Measurements from ENCODE around the gene IGSF23. TPM values are rescaled to one million over a fixed set of nuclear protein-coding genes. Genes with fewer than 3 reads are reported as not detected.

Gene IGSF23
- total RNA-seq, 1 donor from 2014 or later, result not detected

DNA sequence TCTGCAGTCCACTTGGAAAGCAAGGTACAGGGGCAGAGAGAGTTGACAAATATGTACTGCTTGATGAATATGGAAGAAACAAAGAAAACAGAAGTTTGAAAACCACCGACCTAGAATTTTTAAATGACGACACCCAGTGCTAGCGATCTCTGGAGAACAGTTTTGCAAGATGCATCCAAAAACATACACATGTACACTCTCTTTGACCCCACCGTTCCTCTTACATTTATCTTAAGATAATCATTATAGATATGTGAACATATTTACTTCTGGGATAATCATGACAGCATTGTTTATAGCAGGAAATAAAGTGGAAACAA, 40.8 kb upstream of the IGSF23 start:
- H3K4me1 Mint-ChIP-seq, result peaks cover 23% of the 10 kb centered on the region
- no peak overlapping the region for H3K9ac ChIP-seq
- H3K4me2 ChIP-seq, result no peak overlapping the region
- no peaks in the 10 kb centered on the region for H3K36me3 Mint-ChIP-seq
- H3K9me3 ChIP-seq (ENCODE audit: low read depth), result no peaks in the 10 kb centered on the region
- no peak overlapping the region for H3K4me3 ChIP-seq
- H4K20me1 ChIP-seq (ENCODE audit: low read depth), result no peaks in the 10 kb centered on the region
- H3K36me3 ChIP-seq, result no peaks in the 10 kb centered on the region
- H3K4me1 ChIP-seq, result no peaks in the 10 kb centered on the region
- no peak overlapping the region for H3K27ac ChIP-seq
- no peaks in the 10 kb centered on the region for H3K79me2 ChIP-seq (ENCODE audit: low read depth)
- no peak for TF ChIP-seq CTCF (IDR thresholded peaks at IDR 0.05)
- no peaks in the 10 kb centered on the region for H3F3A ChIP-seq (ENCODE audit: low read depth)
- peaks cover 2% of the 10 kb centered on the region for H3K27me3 Mint-ChIP-seq (ENCODE audit: insufficient read depth, low read depth)
- DNase-seq (ENCODE audit: low spot score), result no peak
- H2AFZ ChIP-seq (replicated peaks), result no peak overlapping the region
- peaks cover 3% of the 10 kb centered on the region for H3K9me3 Mint-ChIP-seq
- H3K27ac Mint-ChIP-seq, result no peak overlapping the region
- H3K4me3 Mint-ChIP-seq, result no peak overlapping the region
- H3K27me3 ChIP-seq, result peaks cover 7% of the 10 kb centered on the region

- no peak for DNase-seq (ENCODE audit: low spot score)
- H3K9me3 Mint-ChIP-seq, result peaks cover 3% of the 10 kb centered on the region
- Histone ChIP-seq H3K9me3 (ENCODE audit: low read depth) (no peaks in the 10 kb centered on the region), H3K9ac (no peak overlapping the region), H3K79me2 (ENCODE audit: low read depth) (no peaks in the 10 kb centered on the region), H3K27ac (no peak overlapping the region), H3K4me3 (no peak overlapping the region), H4K20me1 (ENCODE audit: low read depth) (no peaks in the 10 kb centered on the region), H3K4me2 (no peak overlapping the region), H2AFZ (replicated peaks) (no peak overlapping the region), H3F3A (ENCODE audit: low read depth) (no peaks in the 10 kb centered on the region), H3K27me3 (peaks cover 1% of the 10 kb centered on the region), H3K4me1 (no peaks in the 10 kb centered on the region), H3K36me3 (no peaks in the 10 kb centered on the region)
- no peaks in the 10 kb centered on the region for H3K36me3 Mint-ChIP-seq
- TF ChIP-seq EZH2phosphoT487 (IDR thresholded peaks at IDR 0.05) (no peak), CTCF (IDR thresholded peaks at IDR 0.05) (no peak), EZH2 (IDR thresholded peaks at IDR 0.05) (no peak)
- H3K27ac Mint-ChIP-seq, result no peak overlapping the region
- peaks cover 4% of the 10 kb centered on the region for H3K27me3 Mint-ChIP-seq (ENCODE audit: insufficient read depth, low read depth)
- no peak overlapping the region for H3K4me3 Mint-ChIP-seq
- H3K4me1 Mint-ChIP-seq, result peaks cover 23% of the 10 kb centered on the region
Observed at GRCh38 chr19:44573183-44573582, 40.2 kb upstream of the IGSF23 start.

DNA sequence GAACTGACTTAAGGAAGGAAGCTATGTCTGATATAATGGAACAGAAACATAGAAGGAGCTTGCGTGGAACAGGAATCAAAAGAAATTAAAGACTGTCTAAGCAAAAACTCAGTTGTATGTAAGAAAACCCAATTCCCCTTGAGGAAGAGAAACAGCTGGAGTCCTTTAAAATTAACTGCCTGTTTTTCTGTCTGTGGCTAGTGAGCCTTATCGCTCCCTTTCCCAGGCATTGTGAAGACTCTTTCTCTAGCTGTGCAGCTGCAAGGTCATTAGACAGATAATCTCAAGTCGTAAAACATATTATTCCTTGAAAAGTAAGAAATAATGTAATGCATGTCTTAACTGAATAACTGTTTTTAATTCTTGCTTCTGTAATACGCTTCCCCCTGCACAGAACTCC, 39.7 kb upstream of the IGSF23 start:
- H3K36me3 Mint-ChIP-seq, result no peaks in the 10 kb centered on the region
- no peak overlapping the region for H3K4me3 ChIP-seq
- no peak overlapping the region for H3K4me2 ChIP-seq
- no peak overlapping the region for H3K27ac ChIP-seq
- TF ChIP-seq CTCF (IDR thresholded peaks at IDR 0.05) (no peak), EZH2 (IDR thresholded peaks at IDR 0.05) (no peak), EZH2phosphoT487 (IDR thresholded peaks at IDR 0.05) (no peak)
- H3K9ac ChIP-seq, result no peak overlapping the region
- H3K9me3 Mint-ChIP-seq, result peaks cover 3% of the 10 kb centered on the region
- H3K4me3 Mint-ChIP-seq, result no peak overlapping the region
- H3K36me3 ChIP-seq, result no peaks in the 10 kb centered on the region
- H3K9me3 ChIP-seq (ENCODE audit: low read depth), result no peaks in the 10 kb centered on the region
- no peak overlapping the region for H3K27ac Mint-ChIP-seq
- H2AFZ ChIP-seq (replicated peaks), result no peak overlapping the region
- peaks cover 4% of the 10 kb centered on the region for H3K27me3 Mint-ChIP-seq (ENCODE audit: insufficient read depth, low read depth)
- H3K4me1 Mint-ChIP-seq, result peaks cover 23% of the 10 kb centered on the region
- H3K4me1 ChIP-seq, result no peaks in the 10 kb centered on the region
- DNase-seq (ENCODE audit: low spot score), result no peak
- H4K20me1 ChIP-seq (ENCODE audit: low read depth), result no peaks in the 10 kb centered on the region
- no peaks in the 10 kb centered on the region for H3K79me2 ChIP-seq (ENCODE audit: low read depth)
- H3F3A ChIP-seq (ENCODE audit: low read depth), result no peaks in the 10 kb centered on the region
- no peaks in the 10 kb centered on the region for H3K27me3 ChIP-seq
